IPS-18c (cell line): ENCODE results near the gene GABRR1.
"Not testable (repeated sequence)": the region's sequence is repeated elsewhere in the genome, so short reads cannot be mapped to it uniquely, and the experiment has no call there.

Experiments used
- H3K4me3 ChIP-seq: 2 replicates; pipeline ENCODE4 v1.7.0; 2013; ENCODE audit warnings: low read depth, mild to moderate bottlenecking, low read length, moderate library complexity; ENCODE audit not compliant: insufficient read depth
- H3K9me3 ChIP-seq: one replicate; pipeline ENCODE4 v1.6.1; 2013; ENCODE audit warnings: mild to moderate bottlenecking, low read length, moderate library complexity; ENCODE audit not compliant: control insufficient read depth, insufficient read depth

The GABRR1 gene

DNA sequence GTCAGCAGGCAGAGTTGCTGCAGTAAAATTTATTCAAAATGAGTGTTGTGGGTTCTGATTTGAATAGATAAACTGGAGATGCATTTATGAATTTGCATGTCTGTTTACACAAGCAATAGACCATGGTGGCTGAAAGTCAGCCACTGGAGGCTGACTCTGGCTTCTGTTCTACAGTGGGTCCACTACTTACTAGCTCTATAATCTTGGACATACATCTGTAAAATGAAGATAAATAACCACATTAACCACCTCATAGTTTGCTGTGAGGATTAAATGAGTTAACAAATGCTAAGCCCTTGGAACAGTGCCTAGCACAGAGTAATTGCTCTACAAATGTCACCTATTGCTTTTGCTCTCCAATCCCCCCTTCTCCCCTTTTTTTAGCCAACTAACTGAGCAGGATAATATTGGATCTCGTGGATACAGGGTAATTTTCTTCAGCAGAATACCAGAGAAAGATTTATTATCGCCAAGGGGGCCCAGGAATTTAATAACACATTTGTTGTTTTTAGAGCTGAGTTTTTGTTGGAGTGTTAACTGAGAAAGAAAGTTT is 72.7 kb downstream of the GABRR1 start:
- no peak overlapping the region for H3K4me3 ChIP-seq
- no peaks in the 10 kb centered on the region for H3K9me3 ChIP-seq

DNA sequence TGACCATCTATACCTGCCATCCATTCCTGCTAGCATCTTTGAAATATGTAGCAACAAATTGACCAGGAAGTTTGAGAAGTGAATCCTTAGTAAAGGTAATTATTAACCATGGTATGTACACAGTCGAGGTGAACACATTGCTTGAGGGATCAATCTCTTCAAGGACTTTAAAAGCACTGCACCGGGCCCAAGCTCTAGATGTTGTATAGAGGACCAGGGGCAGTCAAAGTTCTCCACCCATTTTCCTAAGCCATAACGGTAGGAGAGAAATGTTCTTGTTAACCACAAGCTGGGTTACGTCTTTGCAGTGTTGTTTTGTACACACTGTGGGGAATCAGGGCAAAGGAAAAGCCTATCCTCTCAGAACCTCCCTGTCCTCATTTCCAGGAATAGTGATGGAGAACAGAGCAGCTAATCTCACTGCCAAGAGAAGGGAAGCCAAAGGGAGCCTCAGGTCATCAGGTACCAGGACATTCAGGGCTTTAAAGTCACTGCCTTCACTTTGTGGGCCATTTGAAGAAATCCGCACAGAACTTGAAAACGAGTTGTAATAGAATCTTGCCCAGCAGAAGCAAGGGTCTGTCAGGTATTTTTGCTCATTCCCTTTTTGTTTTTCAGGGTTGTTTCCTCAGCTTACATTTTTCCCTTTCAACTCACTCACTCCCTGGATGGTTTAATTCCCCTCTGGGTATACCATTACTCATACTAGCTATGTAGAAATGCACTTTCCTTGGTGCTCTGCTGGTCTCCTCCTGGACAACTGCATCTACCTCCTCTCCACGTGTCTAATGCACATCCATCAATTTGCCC is 76.6 kb downstream of the GABRR1 start:
- H3K9me3 ChIP-seq = no peaks in the 10 kb centered on the region
- no peak overlapping the region for H3K4me3 ChIP-seq

DNA sequence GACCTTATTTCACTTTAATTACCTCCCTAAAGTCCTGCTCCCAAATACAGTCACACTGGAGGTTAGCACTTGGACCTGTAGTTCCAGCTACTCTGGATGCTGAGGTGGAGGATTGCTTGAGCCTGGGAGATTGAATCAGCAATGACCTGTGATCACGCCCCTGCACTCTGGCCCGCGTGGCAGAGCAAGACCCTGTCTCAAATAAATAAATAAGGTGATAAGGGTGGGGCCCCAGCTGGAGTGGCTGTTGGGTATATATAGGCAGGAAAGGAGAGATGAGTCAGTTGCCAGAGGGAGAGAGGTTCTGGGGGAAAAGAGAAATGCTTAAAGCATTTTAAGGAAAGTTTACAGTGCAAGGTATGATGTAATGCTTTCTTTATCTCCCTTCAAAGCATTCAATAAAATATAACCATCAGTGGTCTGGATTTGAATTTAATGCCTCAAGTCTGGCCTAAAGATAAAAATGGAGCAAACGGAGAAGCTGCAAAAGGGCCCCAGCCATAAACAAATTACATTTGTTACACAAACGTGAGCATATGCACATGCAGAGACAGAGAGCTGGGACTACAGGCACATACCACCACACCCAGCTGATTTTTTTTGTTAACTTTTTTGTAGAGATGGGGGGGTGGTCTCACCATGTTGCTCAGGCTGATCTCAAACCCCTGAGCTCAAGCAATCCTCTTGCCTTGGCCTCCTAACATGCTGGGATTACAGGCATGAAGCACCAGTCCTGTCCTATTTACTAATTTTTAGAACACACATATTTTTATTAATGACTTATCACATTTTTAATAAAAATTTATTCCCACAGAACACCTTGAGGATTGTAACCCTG is 77.4 kb downstream of the GABRR1 start:
- Histone ChIP-seq H3K4me3 (no peak overlapping the region), H3K9me3 (no peaks in the 10 kb centered on the region)

DNA sequence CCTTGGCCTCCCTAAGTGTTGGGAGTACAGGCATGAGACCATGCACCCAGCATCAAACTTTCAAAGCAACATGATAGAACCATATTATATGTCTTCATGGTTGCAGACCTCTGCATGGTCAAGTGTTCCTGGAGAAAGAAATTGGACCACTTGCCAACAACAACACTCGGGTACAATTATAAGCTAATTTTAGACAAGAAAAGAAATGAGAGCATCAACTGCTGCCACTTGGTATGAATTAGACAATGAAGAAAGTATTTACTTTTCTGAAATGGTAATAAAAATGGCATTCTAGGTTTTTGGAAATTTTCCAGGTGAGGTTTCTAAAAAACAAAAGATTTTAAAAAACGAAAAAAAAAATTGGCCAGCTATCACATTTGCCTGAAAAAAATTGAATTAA is 79.0 kb downstream of the GABRR1 start:
- no peaks in the 10 kb centered on the region for H3K9me3 ChIP-seq
- no peak overlapping the region for H3K4me3 ChIP-seq

DNA sequence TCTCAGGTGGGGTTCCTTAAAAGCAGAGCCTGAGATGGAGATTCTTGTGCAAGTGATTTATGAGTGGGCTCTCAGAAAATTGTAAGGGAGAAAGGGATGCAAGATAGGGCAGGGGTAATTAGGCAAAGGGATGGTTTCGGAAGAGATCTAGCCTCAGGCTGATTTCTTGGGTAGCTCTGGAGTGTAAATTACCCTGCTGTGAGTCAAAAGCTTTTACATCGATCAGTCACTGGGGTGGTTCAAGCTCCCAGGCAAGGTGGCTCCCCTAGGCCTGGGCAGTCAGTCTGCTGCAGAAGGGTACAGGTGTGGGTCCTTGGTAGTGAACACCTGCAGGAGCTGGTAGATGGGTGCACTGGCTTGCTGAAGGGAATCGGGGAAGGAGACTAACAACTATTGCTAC is 82.4 kb downstream of the GABRR1 start:
- peaks cover 2% of the 10 kb centered on the region for H3K9me3 ChIP-seq
- H3K4me3 ChIP-seq = no peak overlapping the region

DNA sequence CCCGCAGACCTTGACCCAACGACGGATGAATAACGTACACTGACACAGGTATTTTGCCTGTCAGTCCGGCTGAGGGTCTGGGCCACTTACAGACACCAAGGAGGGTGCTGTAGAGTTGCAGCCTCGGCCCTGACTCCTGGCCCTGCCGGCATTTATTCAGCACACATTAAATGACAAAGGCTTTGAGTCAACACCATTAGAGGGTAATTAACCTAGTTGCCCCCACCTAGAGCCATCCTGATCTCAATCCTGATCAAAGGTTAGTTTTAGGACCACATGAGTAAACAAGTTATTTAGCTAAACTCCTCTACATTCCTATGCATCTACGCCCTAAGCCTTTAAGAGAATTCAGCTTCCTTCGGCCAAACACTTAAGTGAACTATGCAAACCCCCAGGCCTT is 83.2 kb downstream of the GABRR1 start:
- Histone ChIP-seq H3K4me3 (no peak overlapping the region), H3K9me3 (peaks cover 2% of the 10 kb centered on the region)

DNA sequence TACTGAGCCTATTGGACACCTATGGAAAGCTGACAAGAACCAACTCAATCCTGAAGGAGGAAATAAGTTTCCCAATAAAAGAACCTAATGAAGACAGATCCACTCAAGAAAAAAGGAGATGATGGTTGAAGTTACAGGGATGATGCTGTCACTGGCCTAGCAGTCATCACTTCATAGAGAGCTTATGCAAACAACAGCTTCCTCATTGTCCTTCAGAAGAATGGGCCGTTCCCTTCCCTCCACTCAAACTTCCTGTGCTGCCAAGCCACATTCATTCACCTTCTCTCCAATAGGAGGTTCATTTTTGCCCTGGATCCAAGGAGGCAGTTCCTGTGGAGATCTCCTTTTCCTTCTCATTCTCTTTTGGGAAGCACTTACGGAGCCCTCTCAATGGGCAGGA is 85.1 kb downstream of the GABRR1 start:
- Histone ChIP-seq H3K9me3 (peaks cover 2% of the 10 kb centered on the region), H3K4me3 (no peak overlapping the region)

DNA sequence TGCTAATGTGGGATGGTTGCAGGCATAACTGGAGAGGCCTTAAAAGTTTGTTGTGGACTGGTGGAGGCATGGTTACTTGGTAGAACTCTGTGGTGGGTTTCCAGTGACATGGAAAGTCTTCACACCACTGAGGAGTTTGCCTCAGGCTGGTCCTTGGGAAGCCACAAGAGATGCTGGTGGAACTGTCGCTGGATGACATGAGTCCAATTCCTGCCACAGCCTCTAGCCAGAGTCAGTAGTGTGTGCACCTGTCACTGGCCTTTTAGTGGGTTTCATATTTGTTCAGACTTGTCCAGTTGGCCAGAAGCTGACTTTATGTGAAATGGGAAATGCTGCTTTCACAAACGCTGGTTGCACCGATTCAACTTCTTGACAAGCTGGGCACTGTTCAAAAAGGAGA is 85.6 kb downstream of the GABRR1 start:
- no peak overlapping the region for H3K4me3 ChIP-seq
- peaks cover 2% of the 10 kb centered on the region for H3K9me3 ChIP-seq

DNA sequence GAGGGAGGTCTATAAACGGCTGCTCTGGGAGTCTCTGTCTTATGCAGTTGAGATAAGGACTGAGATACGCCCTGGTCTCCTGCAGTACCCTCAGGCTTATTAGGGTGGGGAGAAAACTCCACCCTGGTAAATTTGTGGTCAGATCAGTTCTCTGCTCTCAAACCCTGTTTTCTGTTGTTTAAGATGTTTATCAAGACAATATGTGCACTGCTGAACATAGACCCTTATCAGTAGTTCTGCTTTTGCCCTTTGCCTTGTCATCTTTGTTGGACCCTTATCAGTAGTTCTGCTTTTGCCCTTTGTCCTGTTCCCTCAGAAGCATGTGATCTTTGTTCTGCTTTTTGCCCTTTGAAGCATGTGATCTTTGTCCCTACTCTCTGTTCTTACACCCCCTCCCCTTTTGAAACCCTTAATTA is 88.9 kb downstream of the GABRR1 start:
- not testable (repeated sequence) for H3K9me3 ChIP-seq, H3K4me3 ChIP-seq
